NT2/D1 (cell line): ENCODE measurements around the gene EIF1AD.
"Not testable (repeated sequence)": the region's sequence is repeated elsewhere in the genome, so short reads cannot be mapped to it uniquely, and the experiment has no call there.

Experiments used
- DNase-seq: peaks from one replicate; pipeline ENCODE4 v3.0.0-alpha.2; 2011; ENCODE audit warnings: low read depth, low spot score
- H3K27me3 ChIP-seq: 2 replicates; pipeline ENCODE4 v1.6.0; 2011; ENCODE audit warnings: mild to moderate bottlenecking; ENCODE audit not compliant: insufficient read length, insufficient read depth
- H3K36me3 ChIP-seq: 2 replicates; pipeline ENCODE4 v1.6.1; 2011; ENCODE audit warnings: mild to moderate bottlenecking, low read length, mixed read lengths; ENCODE audit not compliant: insufficient read depth, insufficient read length
- H3K4me1 ChIP-seq: 2 replicates; pipeline ENCODE4 v1.5.1; 2011; ENCODE audit not compliant: insufficient read depth, insufficient read length
- H3K4me3 ChIP-seq: 2 replicates; pipeline ENCODE4 v1.5.1; 2011; ENCODE audit warnings: low read depth; ENCODE audit not compliant: insufficient read length
- H3K9ac ChIP-seq: 2 replicates; pipeline ENCODE4 v1.6.0; 2011; ENCODE audit warnings: low read depth; ENCODE audit not compliant: insufficient read length
- H3K9me3 ChIP-seq: 2 replicates; pipeline ENCODE4 v1.5.1; 2011; ENCODE audit warnings: mild to moderate bottlenecking, low read length; ENCODE audit not compliant: insufficient read depth
- SUZ12 ChIP-seq: IDR thresholded peaks from 2 replicates; pipeline ENCODE4 v1.6.1; 2011; ENCODE audit not compliant: insufficient read length, insufficient read depth; ENCODE audit errors: extremely low read depth
- YY1 ChIP-seq: IDR thresholded peaks from 2 replicates; pipeline ENCODE4 v1.6.1; 2011; ENCODE audit not compliant: insufficient read length, insufficient read depth
- ZNF274 ChIP-seq: IDR thresholded peaks from 2 replicates; pipeline ENCODE4 v1.6.1; 2011; ENCODE audit warnings: mild to moderate bottlenecking, low read depth, low read length

The EIF1AD gene

DNA sequence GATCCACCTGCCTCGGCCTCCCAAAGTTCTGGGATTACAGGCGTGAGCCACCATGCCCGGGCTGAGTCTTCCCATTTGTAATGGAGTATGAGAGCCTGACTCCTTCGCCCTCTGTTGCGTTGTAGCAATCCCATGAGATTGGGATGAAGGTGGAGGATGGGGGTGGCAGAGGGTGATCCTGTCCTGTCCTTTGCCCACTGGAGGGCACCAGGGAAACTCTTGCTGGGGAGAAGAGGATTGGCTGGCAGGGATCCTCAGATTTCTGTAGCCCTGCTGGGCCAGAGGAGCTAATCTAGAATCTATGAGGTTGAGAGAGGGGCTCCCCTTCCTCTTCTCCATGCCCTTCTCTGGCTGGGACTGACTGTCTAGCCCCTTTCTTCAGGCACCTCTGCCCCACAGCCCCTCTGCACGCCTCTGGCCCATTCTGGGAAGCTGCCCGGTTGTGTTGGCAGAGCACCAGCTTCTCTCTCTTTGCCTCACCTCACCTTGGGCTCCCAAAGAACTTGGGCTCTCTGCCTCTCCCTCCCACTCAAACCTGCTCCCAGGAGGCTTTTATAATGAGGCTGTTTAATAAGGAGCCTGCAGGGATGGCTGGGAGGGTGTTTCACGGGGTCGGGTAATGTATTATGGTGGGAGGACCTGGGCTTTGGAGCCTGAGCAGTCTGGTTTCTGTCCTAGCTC lies 33.8 kb upstream of the EIF1AD start:
- TF ChIP-seq YY1 (no peak), SUZ12 (no peak), ZNF274 (no peak)
- Histone ChIP-seq H3K4me1 (no peaks in the 10 kb centered on the region), H3K9ac (no peak overlapping the region), H3K27me3 (no peaks in the 10 kb centered on the region), H3K4me3 (no peak overlapping the region), H3K9me3 (peaks cover 4% of the 10 kb centered on the region; the same call in 1 of the 2 replicates), H3K36me3 (no peaks in the 10 kb centered on the region)
- no peak for DNase-seq

DNA sequence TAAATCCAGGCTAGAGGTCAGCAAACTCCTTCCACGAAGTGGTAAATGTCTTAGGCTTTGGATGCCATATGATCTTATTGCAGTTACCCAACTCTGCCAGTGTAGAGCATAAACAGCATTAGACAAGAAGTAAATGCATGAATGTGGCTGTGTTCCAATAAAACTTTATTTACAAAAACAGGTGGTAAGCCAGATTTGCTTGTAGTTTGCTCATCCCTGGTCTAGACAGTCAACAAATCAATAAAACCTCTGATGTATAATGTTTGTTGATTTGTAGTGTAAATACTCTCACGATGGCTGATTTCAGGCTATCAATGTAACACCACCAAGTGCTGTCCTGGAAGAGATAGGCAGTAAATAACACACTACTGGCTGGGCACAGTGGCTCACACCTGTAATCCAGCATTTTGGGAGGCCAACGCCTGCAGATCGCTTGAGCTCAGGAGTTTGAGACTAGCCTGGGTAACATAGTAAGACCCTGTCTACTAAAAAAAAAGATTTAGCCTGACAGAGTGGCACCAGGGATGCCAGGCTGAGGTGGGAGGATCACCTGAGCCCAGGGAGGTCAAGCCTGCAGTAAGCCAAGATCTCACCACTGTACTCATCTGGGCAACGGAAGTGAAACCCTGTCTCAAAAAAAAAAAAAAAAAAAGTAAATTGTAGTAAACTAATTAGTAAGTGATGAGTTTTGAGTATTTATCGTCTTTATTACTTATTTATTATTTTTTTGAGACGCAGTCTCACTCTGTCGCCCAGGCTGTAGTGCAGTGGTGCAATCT lies 31.2 kb upstream of the EIF1AD start:
- DNase-seq: no peak
- H3K36me3 ChIP-seq: no peaks in the 10 kb centered on the region
- H3K4me1 ChIP-seq: no peaks in the 10 kb centered on the region
- no peaks in the 10 kb centered on the region for H3K27me3 ChIP-seq
- H3K4me3 ChIP-seq: no peak overlapping the region
- TF ChIP-seq ZNF274 (no peak), SUZ12 (no peak), YY1 (no peak)
- H3K9ac ChIP-seq: no peak overlapping the region
- peaks cover 4% of the 10 kb centered on the region; the same call in 1 of the 2 replicates for H3K9me3 ChIP-seq

DNA sequence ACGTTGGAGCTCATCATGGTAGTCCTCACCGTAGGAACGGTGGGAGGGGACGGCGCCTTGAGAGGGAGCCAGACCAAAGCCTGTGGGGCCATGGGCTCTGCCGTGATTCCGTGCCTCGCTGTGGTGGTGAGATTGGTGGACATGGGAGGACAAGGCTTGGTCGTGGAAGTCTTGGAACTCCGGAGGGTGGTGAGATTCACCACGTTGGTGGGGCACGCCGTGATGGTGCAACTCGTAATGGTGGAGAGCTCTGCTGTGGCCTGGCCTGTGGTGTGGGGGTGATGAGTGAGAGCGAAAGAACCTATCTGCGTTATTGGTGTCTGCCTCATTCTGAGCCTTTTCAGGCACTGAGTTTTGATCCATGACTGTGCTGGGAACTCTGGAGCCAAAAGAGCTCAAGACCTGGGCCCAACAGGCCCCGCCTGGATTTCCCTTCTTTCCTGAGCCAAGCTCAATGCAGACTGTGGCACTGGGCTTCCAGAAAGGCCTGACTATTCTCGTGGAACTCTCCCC lies 24.1 kb upstream of the EIF1AD start, which contains the start of gene CATSPER1:
Gene CATSPER1, minus strand, starts transcription at position 463 of the 513 bp plus-strand sequence. Its CDS starts 100 bp downstream, at position 363.
- no peak for DNase-seq
- no peak for TF ChIP-seq ZNF274
- no peak for TF ChIP-seq SUZ12
- no peak for TF ChIP-seq YY1

DNA sequence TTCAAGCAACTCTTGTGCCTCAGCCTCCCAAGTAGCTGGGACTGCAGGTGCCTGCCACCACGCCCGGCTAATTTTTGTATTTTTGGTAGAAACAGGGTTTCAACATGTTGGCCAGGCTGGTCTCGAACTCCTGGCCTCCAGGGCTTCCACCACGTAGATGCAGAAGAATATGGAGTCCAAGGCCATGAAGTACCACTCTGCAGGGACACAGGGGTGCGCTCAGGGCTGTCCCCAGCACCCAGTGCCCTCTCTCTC lies 21.2 kb upstream of the EIF1AD start:
- H3K27me3 ChIP-seq: peaks cover 23% of the 10 kb centered on the region
- not testable (repeated sequence) for DNase-seq, H3K9ac ChIP-seq, H3K4me3 ChIP-seq, H3K36me3 ChIP-seq, H3K4me1 ChIP-seq, H3K9me3 ChIP-seq

More for the DNA sequence above, 24.1 kb upstream of the EIF1AD start, which contains the start of gene CATSPER1:
- Histone ChIP-seq H3K36me3 (no peaks in the 10 kb centered on the region), H3K4me1 (no peaks in the 10 kb centered on the region), H3K9ac (no peak within 1 kb of the TSS), H3K4me3 (no peak within 1 kb of the TSS), H3K27me3 (peaks cover 23% of the 10 kb centered on the region), H3K9me3 (no peaks in the 10 kb centered on the region)

DNA sequence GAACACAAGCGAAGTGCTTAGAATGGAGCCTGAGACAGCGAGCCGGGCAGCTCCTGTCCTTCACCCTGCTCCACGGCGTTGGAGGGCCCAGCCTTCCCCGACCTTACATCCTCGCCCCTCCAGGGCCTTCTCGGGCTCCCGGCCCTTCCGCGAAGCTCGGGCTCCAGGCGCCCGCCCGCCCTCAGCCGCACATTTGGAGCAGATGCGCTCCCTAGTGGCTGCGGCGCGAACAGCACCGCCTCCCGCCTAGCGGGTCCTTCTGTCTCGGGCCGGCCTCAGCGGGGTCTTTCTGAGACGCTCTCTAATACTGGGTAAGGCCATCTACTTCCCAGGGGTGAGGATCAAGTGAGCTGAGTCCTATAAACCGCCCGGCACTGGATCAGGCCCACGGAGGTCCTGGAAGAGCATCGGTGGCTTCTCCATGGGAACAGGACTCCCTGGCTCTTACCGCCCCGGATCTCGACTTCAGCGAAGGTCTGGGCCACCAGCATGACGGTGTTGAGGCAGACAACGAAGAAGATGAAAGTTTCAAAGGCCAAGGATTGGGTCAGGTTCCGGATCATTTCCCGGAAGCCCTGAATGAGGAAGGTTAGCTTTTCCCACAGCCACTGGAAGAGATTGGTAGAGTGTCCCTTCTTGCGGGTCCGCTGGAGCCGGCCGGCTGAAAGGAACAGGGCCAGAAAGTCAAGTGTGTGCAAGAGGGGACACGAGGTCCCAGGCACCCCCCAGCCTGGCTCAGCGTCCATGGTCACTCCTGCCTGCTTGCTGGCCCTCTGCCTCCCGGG lies 20.6 kb upstream of the EIF1AD start:
- Histone ChIP-seq H3K4me3 (no peak overlapping the region), H3K9me3 (no peaks in the 10 kb centered on the region), H3K36me3 (no peaks in the 10 kb centered on the region), H3K9ac (peak overlapping the region; percentile 50), H3K4me1 (no peaks in the 10 kb centered on the region), H3K27me3 (peaks cover 23% of the 10 kb centered on the region)
- peak; percentile 50 for DNase-seq
- TF ChIP-seq YY1 (no peak), SUZ12 (no peak), ZNF274 (no peak)

DNA sequence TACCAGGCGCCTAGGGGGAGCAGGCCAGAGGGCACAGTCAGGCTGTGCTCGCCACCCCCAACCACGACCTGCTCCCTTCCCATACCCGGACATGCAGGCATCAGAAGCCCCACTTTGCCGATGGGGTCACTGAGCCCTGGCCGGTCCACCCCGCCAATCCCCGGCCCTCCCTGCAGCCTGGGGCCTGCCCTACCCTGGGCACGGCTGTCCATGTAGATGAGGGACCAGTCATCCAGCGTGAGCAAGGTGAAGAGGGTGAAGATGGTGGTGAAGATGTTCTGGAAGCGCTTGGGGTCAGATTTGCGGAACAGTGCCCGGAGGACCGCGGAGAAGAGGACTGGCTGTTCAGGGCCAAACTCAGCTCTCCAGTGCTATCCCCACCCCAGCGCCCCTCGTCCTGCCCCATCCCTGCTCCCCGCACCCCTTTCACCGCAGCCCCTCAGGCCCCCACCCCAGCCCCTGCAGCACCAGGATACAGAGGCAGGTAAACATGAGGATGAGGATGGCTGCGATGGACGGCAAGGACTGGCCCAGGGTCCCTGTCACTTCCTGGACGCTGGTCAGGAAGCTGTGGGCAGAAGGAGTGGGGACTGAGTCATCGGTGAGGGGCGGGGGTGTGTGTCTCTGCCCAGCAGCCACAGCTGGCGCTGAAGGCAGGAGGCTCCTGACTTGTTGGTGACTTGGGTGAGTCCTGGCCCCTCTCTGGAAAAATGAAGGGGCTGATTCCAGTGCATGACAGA lies 18.8 kb upstream of the EIF1AD start:
- Histone ChIP-seq H3K9me3 (no peaks in the 10 kb centered on the region), H3K27me3 (peaks cover 23% of the 10 kb centered on the region), H3K4me1 (no peaks in the 10 kb centered on the region), H3K4me3 (no peak overlapping the region), H3K36me3 (no peaks in the 10 kb centered on the region), H3K9ac (no peak overlapping the region)
- TF ChIP-seq YY1: no peak
- TF ChIP-seq ZNF274: no peak
- TF ChIP-seq SUZ12: no peak
- DNase-seq: no peak
